ENCODE results near the gene PLXNA3. TPM values are rescaled to one million over a fixed set of nuclear protein-coding genes. Genes with fewer than 3 reads are reported as not detected.
A peak's percentile ranks its signal among the peaks of the same experiment; 100 is the strongest.

The PLXNA3 gene
- total RNA-seq, 2 experiments from 2014 or later = 35.1 to 38.1 TPM

DNA sequence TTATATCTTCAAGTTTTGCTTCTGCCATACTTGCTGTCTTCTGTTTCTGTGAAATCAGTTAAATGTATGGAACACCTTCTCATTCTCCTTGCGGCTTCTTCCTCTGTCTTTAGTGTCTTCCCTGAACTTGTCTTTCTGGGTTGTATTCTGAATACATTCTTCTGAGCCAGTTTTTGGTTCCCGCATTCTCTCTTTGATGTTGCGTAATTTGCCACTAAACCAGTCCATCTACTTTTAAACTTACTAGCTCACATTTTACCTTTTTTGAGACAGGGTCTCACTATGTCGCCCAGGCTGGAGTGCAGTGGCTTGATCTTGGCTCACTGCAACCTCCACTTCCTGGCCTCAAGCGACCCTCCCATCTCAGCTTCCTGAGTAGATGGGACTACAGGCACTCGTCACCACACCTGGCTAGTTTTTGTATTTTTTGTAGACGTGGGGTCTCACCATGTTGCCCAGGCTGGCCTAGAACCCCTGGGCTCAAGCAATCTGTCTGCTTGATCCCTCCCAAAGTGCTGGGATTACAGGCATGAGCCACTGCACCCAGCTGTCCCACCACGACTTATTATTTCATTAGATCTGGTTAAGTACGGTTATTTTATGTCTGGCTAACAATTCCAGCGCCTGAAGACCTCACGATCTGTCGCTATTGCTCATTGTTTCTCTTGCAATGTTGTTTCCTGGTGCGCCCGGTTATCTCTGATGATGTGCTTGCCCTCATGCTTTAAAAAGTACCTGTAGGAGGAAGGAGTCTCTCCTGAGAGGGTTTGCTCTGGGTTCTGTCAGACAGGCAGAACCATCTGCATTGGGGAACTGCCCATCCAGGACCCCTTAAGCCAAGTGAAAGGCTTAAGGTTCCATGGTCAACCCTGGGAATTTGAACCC, 67.8 kb downstream of the PLXNA3 start:
- Histone ChIP-seq H3K4me3 (ENCODE audit: low read length) (no peak overlapping the region), H3K9me3 (ENCODE audit: control insufficient read depth in 1 of 2, insufficient read depth in 1 of 2, low read length in 2 of 2) (no peaks in the 10 kb centered on the region), H3K4me1 (ENCODE audit: insufficient read depth, low read length) (peaks cover 24% of the 10 kb centered on the region), H3K36me3 (ENCODE audit: insufficient read depth, low read length) (no peaks in the 10 kb centered on the region), H3K27ac (ENCODE audit: low read depth in 1 of 2, low read length in 2 of 2) (no peak overlapping the region), H3K27me3 (ENCODE audit: control insufficient read depth in 1 of 2, insufficient read depth in 2 of 2, low read length in 2 of 2) (no peaks in the 10 kb centered on the region)
- H3K4me3 Mint-ChIP-seq = peak overlapping the region; percentile 4
- H3K4me1 Mint-ChIP-seq (ENCODE audit: low read depth) = peaks cover 22% of the 10 kb centered on the region
- ChIA-PET POLR2A (interaction anchor here (1.0 to 3.1 kb wide), 3 partner anchors 10 to 128 kb away, joined by 3 to 21 read pairs (median 3); partner anchors contain the start of genes FAM3A, RPL10 and UBL4A), CTCF (interaction anchor here (0.9 to 1.0 kb wide), 2 partner anchors 115 to 128 kb away, joined by 3 read pairs; partner anchors contain the start of gene RPL10)
- intact Hi-C loops (cut with DNase I, micrococcal nuclease) = no loop called here
- DNase-seq (no peak), ATAC-seq (ENCODE audit: poor library complexity) (no peak)
- peak overlapping the region; percentile 72 for H3K27ac Mint-ChIP-seq
- TF ChIP-seq, protein P1, sequence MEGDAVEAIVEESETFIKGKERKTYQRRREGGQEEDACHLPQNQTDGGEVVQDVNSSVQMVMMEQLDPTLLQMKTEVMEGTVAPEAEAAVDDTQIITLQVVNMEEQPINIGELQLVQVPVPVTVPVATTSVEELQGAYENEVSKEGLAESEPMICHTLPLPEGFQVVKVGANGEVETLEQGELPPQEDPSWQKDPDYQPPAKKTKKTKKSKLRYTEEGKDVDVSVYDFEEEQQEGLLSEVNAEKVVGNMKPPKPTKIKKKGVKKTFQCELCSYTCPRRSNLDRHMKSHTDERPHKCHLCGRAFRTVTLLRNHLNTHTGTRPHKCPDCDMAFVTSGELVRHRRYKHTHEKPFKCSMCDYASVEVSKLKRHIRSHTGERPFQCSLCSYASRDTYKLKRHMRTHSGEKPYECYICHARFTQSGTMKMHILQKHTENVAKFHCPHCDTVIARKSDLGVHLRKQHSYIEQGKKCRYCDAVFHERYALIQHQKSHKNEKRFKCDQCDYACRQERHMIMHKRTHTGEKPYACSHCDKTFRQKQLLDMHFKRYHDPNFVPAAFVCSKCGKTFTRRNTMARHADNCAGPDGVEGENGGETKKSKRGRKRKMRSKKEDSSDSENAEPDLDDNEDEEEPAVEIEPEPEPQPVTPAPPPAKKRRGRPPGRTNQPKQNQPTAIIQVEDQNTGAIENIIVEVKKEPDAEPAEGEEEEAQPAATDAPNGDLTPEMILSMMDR (IDR thresholded peaks at IDR 0.05) = no peak
- H3K27me3 Mint-ChIP-seq = no peaks in the 10 kb centered on the region
- H3K36me3 Mint-ChIP-seq (ENCODE audit: low read depth) = no peaks in the 10 kb centered on the region
- no peaks in the 10 kb centered on the region for H3K9me3 Mint-ChIP-seq

DNA sequence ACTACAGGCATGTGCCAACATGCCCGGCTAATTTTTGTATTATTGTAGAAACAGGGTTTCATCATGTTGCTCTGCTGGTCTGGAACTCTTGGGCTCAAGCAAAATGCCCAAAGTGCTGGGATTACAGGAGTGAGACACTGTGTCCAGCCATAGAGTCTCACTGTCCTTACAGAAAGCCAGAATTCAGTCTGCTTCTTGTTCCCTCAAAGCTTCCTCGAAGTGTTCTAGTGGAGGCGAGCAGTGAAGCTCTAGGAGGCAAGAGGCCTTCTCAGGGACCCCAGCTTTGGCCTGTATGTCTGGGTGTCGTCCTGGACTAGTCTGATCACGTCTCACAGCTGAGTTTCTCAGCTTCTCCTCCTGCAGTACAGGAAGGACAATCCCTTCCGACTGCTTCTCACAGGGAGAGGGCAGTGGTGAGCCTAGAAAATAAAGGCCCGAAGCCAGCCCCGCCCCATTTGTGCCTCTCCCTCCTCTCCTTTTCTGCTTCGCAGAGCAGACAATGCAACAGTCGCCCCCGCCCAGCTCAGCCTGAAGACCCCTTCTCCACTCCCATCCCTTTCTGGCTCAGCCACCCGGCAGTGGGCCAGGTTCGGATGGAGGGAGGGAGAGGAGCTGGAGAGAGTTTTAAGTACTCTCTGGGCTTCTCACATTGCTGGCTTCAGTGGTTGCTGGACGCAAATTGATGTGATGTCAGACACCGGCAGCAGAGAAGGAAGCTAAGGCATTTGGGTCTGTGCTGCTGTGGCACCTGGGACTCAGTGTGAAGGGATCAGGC, 69.0 kb downstream of the PLXNA3 start:
- CTCF ChIA-PET = interaction anchor here (0.6 to 1.3 kb wide), 7 partner anchors 8 to 129 kb away, joined by 3 to 8 read pairs (median 3); partner anchors contain the start of genes ATP6AP1, FAM3A and RPL10
- no peaks in the 10 kb centered on the region for H3K27me3 Mint-ChIP-seq
- ATAC-seq (ENCODE audit: poor library complexity) (peak; percentile 93), DNase-seq (peak; percentile 36 to 77 (median 54))
- no peak overlapping the region for H3K27ac ChIP-seq (ENCODE audit: low read depth in 1 of 2, low read length in 2 of 2)
- no peak overlapping the region for H3K4me3 Mint-ChIP-seq
- POLR2A ChIA-PET = interaction anchor here (0.6 to 3.1 kb wide), 8 partner anchors 11 to 148 kb away, joined by 3 to 21 read pairs (median 4); partner anchors contain the start of genes ATP6AP1, EMD, FAM3A and RPL10
- peak overlapping the region; percentile 51 for H3K27ac Mint-ChIP-seq
- H3K4me1 Mint-ChIP-seq (ENCODE audit: low read depth) = peaks cover 22% of the 10 kb centered on the region
- H3K4me1 ChIP-seq (ENCODE audit: insufficient read depth, low read length) = peaks cover 24% of the 10 kb centered on the region
- intact Hi-C loops (cut with DNase I, micrococcal nuclease) = no loop called here
- TF ChIP-seq, protein P1 (IDR thresholded peaks at IDR 0.05) = no peak
- H3K9me3 Mint-ChIP-seq = no peaks in the 10 kb centered on the region
- no peaks in the 10 kb centered on the region for H3K27me3 ChIP-seq (ENCODE audit: control insufficient read depth in 1 of 2, insufficient read depth in 2 of 2, low read length in 2 of 2)
- no peaks in the 10 kb centered on the region for H3K9me3 ChIP-seq (ENCODE audit: control insufficient read depth in 1 of 2, insufficient read depth in 1 of 2, low read length in 2 of 2)
- H3K36me3 ChIP-seq (ENCODE audit: insufficient read depth, low read length) = no peaks in the 10 kb centered on the region
- peak overlapping the region; percentile 5 for H3K4me3 ChIP-seq (ENCODE audit: low read length)
- H3K36me3 Mint-ChIP-seq (ENCODE audit: low read depth) = no peaks in the 10 kb centered on the region

Small RNA genes lying within 50 kb of the gene (microRNA-seq; reads per million reads assigned to microRNA genes)
- gene MIR6858 (ENCODE audit: borderline microRNAs expressed, borderline replicate concordance) = not detected

Other genes starting within 250 kb of the PLXNA3 start
- not detected for gene OPN1MW2, start 238.5 kb upstream of the PLXNA3 start, total RNA-seq
- gene OPN1MW3, start 200.7 kb upstream of the PLXNA3 start, total RNA-seq = not detected
- not detected for gene TEX28, start 163.2 kb upstream of the PLXNA3 start, total RNA-seq
- gene TKTL1, start 162.5 kb upstream of the PLXNA3 start, total RNA-seq = 1 to 10 TPM; 1.7 to 2.3 TPM
- 1,000 to 10,000 TPM; 1,012 to 1,022 TPM for gene FLNA, start 83.6 kb upstream of the PLXNA3 start, total RNA-seq
- gene EMD, start 79.0 kb upstream of the PLXNA3 start, total RNA-seq = 100 to 1,000 TPM; 164 to 178 TPM
- gene RPL10, start 59.9 kb upstream of the PLXNA3 start, total RNA-seq = 1,000 to 10,000 TPM; 5,036 to 5,204 TPM
- gene DNASE1L1, start 49.0 kb upstream of the PLXNA3 start, total RNA-seq = 10 to 100 TPM; 16.0 to 18.4 TPM
- 10 to 100 TPM; 72.8 to 78.5 TPM for gene TAFAZZIN, start 46.7 kb upstream of the PLXNA3 start, total RNA-seq
- 10 to 100 TPM; 31.4 to 40.8 TPM for gene ATP6AP1, start 29.6 kb upstream of the PLXNA3 start, total RNA-seq
- gene GDI1, start 21.1 kb upstream of the PLXNA3 start, total RNA-seq = 100 to 1,000 TPM; 144 to 145 TPM
- 10 to 100 TPM; 42.3 to 49.4 TPM for gene FAM50A, start 14.1 kb upstream of the PLXNA3 start, total RNA-seq
- 1 to 10 TPM; 5.7 to 6.6 TPM for gene LAGE3, start 21.0 kb downstream of the PLXNA3 start, total RNA-seq
- gene UBL4A, start 28.3 kb downstream of the PLXNA3 start, total RNA-seq = 1 to 10 TPM; 6.6 to 8.9 TPM
- gene SLC10A3, start 32.3 kb downstream of the PLXNA3 start, total RNA-seq = 10 to 100 TPM; 15.7 to 16.4 TPM
- gene FAM3A, start 58.0 kb downstream of the PLXNA3 start, total RNA-seq = 10 to 100 TPM; 36.1 to 38.2 TPM
- 10 to 100 TPM; 17.4 to 20.3 TPM for gene G6PD, start 88.6 kb downstream of the PLXNA3 start, total RNA-seq
- gene IKBKG, start 89.3 kb downstream of the PLXNA3 start, total RNA-seq = 10 to 100 TPM; 26.2 to 27.2 TPM
- not detected for gene CTAG1A, start 126.9 kb downstream of the PLXNA3 start, total RNA-seq
- not detected for gene CTAG1B, start 161.0 kb downstream of the PLXNA3 start, total RNA-seq
- gene CTAG2, start 195.3 kb downstream of the PLXNA3 start, total RNA-seq = not detected